OCI-LY3 (cell line): ENCODE measurements around the gene ZNF286A.
"Not testable (repeated sequence)": the region's sequence is repeated elsewhere in the genome, so short reads cannot be mapped to it uniquely, and the experiment has no call there.

Source experiments
- H2AFZ ChIP-seq: fragments of 200-600, 300-600 bp; shearing (Covaris generic); 2 replicates; pipeline ENCODE4 v1.6.0; 2014; ENCODE audit warnings: antibody characterized with exemption, low read depth, low read length
- H3K27ac ChIP-seq: fragments of 200-600, 300-600 bp; sonication (generic); 2 replicates; pipeline ENCODE4 v1.5.1; 2014; ENCODE audit warnings: mild to moderate bottlenecking, low read length, moderate library complexity, mixed read lengths
- H3K27me3 ChIP-seq: fragments of 200-600, 300-600 bp; sonication (generic); 2 replicates; pipeline ENCODE4 v1.6.1; 2014; ENCODE audit warnings: low read depth, low read length, mixed read lengths
- H3K36me3 ChIP-seq: fragments of 200-600, 300-600 bp; sonication (generic); replicated peaks from 2 replicates; pipeline ENCODE3; 2014; ENCODE audit warnings: low read depth, low read length, mixed read lengths
- H3K4me1 ChIP-seq: fragments of 300-600, 200-600 bp; sonication (generic); 2 replicates; pipeline ENCODE4 v1.6.1; 2014; ENCODE audit warnings: low read length, mixed read lengths
- H3K4me2 ChIP-seq: fragments of 200-600, 300-600 bp; sonication (generic); 2 replicates; pipeline ENCODE4 v1.6.1; 2014; ENCODE audit warnings: low read length, mixed read lengths
- H3K4me3 ChIP-seq: fragments of 300-600, 200-600 bp; sonication (generic); 2 replicates; pipeline ENCODE4 v1.5.1; 2014; ENCODE audit warnings: antibody characterized with exemption, mild to moderate bottlenecking, low read length, moderate library complexity
- H3K79me2 ChIP-seq: fragments of 300-600, 200-600 bp; shearing (Covaris generic); 2 replicates; pipeline ENCODE4 v1.6.1; 2014; ENCODE audit warnings: mild to moderate bottlenecking, low read length, mixed read lengths
- H3K9ac ChIP-seq: fragments of 300-600, 200-600 bp; shearing (Covaris generic); 2 replicates; pipeline ENCODE4 v1.6.0; 2014; ENCODE audit warnings: mild to moderate bottlenecking, low read length, moderate library complexity
- H3K9me3 ChIP-seq: fragments of 200-600, 300-600 bp; shearing (Covaris generic); 2 replicates; pipeline ENCODE4 v1.6.1; 2014; ENCODE audit warnings: low read length, mixed read lengths; ENCODE audit not compliant: insufficient read depth
- H4K20me1 ChIP-seq: fragments of 200-600, 300-600 bp; sonication (generic); 2 replicates; pipeline ENCODE4 v1.6.1; 2016; ENCODE audit warnings: low read length, mixed read lengths; ENCODE audit not compliant: insufficient read depth
- EZH2phosphoT487 ChIP-seq: fragments of 200-600 bp; shearing (Covaris generic); IDR thresholded peaks from 2 replicates; pipeline ENCODE4 v1.6.1; 2018; ENCODE audit warnings: antibody characterized with exemption, mixed run types, low read depth
- TF ChIP-seq, protein P1 (sequence below): fragments of 200-600, 300-600 bp; sonication (generic); IDR thresholded peaks from 2 replicates; pipeline ENCODE4 v1.5.1; 2014; ENCODE audit warnings: antibody characterized with exemption, low read length, low read depth

Gene ZNF286A

DNA sequence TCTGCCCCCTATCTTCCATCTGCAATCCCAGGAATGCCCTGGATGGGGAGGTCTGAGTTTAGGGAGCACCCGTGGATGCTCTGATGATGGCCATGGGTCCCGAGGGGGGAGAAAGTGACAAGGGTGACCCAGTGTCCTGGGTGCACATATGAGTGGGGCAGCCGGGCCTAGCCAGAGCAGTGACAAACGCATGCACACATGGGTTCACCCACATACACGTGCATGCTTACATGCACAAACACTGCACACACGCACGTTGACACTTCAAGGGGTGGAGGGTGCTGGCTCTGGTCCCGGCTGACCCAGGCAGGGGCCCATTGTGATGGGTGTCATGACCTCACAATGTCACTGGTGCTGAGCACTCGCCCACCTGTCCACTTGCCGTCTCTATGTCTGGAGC lies 32.3 kb downstream of the ZNF286A start, which contains the start of gene TBC1D26:
Gene TBC1D26 (plus strand): TSS at position 384 of the 400 bp plus-strand sequence. CDS start 3,066 bp downstream, outside the sequence.
- not testable (repeated sequence) for H3K27ac ChIP-seq, H3K9me3 ChIP-seq, H3K4me2 ChIP-seq, H3K79me2 ChIP-seq, H2AFZ ChIP-seq, H3K27me3 ChIP-seq, H3K4me1 ChIP-seq, H3K36me3 ChIP-seq, H4K20me1 ChIP-seq, H3K4me3 ChIP-seq, H3K9ac ChIP-seq

DNA sequence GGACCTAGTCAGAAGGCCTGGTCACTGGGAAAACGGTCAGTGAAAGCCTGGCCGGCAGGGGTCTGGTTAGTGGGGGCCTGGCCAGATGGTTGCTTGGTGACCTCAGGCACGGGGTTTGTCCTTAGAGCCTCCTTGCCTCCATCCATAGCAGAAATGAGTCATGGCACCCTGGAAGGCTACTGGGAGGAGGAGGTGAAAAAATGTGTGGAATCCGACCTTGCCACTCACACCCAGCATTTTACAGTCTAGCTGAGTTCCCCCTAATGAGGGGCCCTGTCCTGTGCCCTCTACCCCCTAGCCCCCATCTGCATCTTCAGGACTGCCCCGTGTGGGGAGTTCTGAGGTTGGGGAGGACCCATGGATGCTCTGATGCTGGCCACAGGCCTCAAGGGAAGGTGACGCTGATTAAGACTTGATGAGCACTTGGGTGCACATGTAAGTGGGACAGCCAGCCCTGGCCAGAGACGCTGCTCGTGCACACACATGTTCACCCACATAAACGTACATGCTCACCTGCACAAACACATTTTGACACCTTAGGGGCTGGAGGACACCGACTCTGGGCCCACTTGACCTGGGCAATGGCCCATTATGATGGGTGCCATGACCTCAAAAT lies 33.7 kb downstream of the ZNF286A start:
- not testable (repeated sequence) for H3K9me3 ChIP-seq, H3K27me3 ChIP-seq, H3K4me2 ChIP-seq, H3K27ac ChIP-seq, H4K20me1 ChIP-seq, H3K4me1 ChIP-seq, H3K4me3 ChIP-seq, H2AFZ ChIP-seq, H3K79me2 ChIP-seq, H3K36me3 ChIP-seq, H3K9ac ChIP-seq

DNA sequence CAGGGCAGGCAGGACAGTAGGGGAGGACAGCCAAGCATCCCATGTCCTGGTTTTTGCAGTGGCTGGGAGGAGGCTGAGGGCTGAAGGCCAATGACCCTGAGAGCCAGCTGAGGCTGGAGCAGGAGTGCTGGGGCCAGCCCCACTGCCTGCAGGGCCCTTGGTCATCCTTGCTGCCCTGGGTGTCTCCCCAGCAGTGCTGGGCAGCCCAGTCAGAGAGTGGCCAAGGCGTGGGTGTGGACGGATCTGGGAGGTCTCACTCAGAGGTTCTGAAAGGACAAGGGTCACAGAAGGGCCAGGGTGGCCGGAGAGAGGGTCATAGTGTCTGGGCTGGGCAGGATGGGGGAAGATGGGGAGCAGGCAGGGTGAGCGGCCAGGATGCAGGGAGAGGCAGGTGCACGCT lies 37.0 kb downstream of the ZNF286A start:
- not testable (repeated sequence) for H3K36me3 ChIP-seq, H3K27me3 ChIP-seq, H3K4me2 ChIP-seq, H4K20me1 ChIP-seq, H3K27ac ChIP-seq, H3K79me2 ChIP-seq, H3K4me1 ChIP-seq, H2AFZ ChIP-seq, H3K9ac ChIP-seq, H3K9me3 ChIP-seq, H3K4me3 ChIP-seq

DNA sequence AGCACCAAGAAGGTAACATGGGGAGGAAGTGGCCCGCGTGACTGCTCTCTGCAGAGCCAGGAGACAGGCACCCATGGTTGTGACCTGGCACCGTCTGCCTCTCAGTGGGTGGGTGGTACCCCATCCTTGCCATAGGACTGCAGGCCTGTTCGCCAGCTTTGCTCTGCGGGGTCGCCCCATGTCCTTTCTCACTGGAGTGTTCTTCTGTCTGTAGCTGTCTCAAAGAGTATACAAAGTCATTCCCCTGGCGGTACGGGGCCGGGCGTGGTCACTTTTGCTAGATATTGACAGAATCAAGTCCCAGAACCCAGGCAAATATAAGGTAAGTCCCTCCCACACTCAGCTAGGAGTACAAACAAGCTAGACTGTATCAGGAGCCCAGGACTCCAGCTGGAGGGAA lies 38.5 kb downstream of the ZNF286A start:
- H3K4me2 ChIP-seq: no peak overlapping the region

DNA sequence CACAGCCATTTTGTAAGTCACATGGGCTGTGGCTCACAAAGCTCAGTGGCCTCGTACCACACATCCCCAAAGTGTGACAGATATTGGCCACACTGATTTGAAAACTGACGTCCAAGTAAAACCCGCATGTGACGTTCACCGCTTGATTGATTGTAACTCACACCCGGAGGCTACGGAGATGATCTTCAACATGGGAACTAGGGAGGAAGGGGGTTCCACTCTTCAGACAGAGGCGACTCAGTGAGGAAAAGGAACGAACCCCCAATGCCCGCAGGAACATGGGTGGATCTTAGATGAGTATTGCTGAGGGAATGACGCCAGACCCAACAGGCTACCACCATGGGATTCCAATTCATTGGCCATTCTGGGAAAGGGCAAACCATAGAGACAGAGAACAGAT lies 39.7 kb downstream of the ZNF286A start:
- not testable (repeated sequence) for H4K20me1 ChIP-seq, H3K27me3 ChIP-seq, H3K9ac ChIP-seq, H3K27ac ChIP-seq, H3K4me1 ChIP-seq, H3K79me2 ChIP-seq, H3K36me3 ChIP-seq, H3K4me2 ChIP-seq, H2AFZ ChIP-seq, H3K4me3 ChIP-seq, H3K9me3 ChIP-seq

More for the DNA sequence above, 38.5 kb downstream of the ZNF286A start:
- TF ChIP-seq, protein P1, sequence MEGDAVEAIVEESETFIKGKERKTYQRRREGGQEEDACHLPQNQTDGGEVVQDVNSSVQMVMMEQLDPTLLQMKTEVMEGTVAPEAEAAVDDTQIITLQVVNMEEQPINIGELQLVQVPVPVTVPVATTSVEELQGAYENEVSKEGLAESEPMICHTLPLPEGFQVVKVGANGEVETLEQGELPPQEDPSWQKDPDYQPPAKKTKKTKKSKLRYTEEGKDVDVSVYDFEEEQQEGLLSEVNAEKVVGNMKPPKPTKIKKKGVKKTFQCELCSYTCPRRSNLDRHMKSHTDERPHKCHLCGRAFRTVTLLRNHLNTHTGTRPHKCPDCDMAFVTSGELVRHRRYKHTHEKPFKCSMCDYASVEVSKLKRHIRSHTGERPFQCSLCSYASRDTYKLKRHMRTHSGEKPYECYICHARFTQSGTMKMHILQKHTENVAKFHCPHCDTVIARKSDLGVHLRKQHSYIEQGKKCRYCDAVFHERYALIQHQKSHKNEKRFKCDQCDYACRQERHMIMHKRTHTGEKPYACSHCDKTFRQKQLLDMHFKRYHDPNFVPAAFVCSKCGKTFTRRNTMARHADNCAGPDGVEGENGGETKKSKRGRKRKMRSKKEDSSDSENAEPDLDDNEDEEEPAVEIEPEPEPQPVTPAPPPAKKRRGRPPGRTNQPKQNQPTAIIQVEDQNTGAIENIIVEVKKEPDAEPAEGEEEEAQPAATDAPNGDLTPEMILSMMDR: no peak
- no peak for TF ChIP-seq EZH2phosphoT487
- no peak overlapping the region for H3K4me3 ChIP-seq
- H3K79me2 ChIP-seq: no peaks in the 10 kb centered on the region
- H4K20me1 ChIP-seq: no peaks in the 10 kb centered on the region
- no peaks in the 10 kb centered on the region for H3K9me3 ChIP-seq
- H3K9ac ChIP-seq: no peak overlapping the region
- H3K27ac ChIP-seq: no peak overlapping the region
- no peaks in the 10 kb centered on the region for H3K36me3 ChIP-seq
- no peaks in the 10 kb centered on the region for H3K27me3 ChIP-seq
- H3K4me1 ChIP-seq: no peaks in the 10 kb centered on the region
- H2AFZ ChIP-seq: no peak overlapping the region

DNA sequence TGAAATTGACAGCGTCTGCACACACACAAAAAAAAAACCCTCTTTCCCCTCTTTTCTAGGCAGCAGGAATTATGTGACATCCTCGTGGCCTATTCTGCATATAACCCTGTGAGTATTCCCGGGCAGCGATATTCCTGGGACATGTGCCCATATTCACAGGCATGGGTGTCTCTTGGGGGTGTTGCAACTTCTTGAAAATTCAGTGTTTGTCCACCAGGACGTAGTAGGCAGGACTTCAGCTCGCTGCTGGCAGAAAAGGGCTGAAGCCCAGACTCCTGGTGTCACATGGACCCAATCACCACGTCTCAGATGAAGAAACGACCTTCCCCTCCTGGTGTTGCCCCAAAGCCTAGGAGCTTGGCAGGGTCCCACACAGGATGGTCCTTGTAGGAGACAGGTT lies 40.5 kb downstream of the ZNF286A start:
- H3K4me3 ChIP-seq, H3K4me1 ChIP-seq, H3K27ac ChIP-seq, H3K79me2 ChIP-seq, H3K9ac ChIP-seq, H3K36me3 ChIP-seq, H3K27me3 ChIP-seq, H3K4me2 ChIP-seq, H4K20me1 ChIP-seq, H3K9me3 ChIP-seq, H2AFZ ChIP-seq: not testable (repeated sequence)
